HG03095 (cell line): Measurements from ENCODE around the gene SPAG4.

Experiments
- ATAC-seq: cut with Tn5 transposase; IDR thresholded peaks from one replicate; pipeline ENCODE4 v1.9.1; 2021; ENCODE audit warnings: moderate library complexity; ENCODE audit not compliant: unreplicated experiment

SPAG4 gene

GRCh38 chr20:35619196-35620095 is 3.8 kb downstream of the SPAG4 start:
- peak; percentile 35 for ATAC-seq

- ATAC-seq: no peak
Measured at GRCh38 chr20:35620818-35621559, 5.4 kb downstream of the SPAG4 start.

GRCh38 chr20:35621560-35621946 is 5.9 kb downstream of the SPAG4 start:
- no peak for ATAC-seq

GRCh38 chr20:35625584-35626385 is 10.2 kb downstream of the SPAG4 start:
- ATAC-seq: no peak

GRCh38 chr20:35626386-35627001 is 10.9 kb downstream of the SPAG4 start:
- no peak for ATAC-seq

GRCh38 chr20:35627121-35627520 is 11.5 kb downstream of the SPAG4 start:
- no peak for ATAC-seq

DNA sequence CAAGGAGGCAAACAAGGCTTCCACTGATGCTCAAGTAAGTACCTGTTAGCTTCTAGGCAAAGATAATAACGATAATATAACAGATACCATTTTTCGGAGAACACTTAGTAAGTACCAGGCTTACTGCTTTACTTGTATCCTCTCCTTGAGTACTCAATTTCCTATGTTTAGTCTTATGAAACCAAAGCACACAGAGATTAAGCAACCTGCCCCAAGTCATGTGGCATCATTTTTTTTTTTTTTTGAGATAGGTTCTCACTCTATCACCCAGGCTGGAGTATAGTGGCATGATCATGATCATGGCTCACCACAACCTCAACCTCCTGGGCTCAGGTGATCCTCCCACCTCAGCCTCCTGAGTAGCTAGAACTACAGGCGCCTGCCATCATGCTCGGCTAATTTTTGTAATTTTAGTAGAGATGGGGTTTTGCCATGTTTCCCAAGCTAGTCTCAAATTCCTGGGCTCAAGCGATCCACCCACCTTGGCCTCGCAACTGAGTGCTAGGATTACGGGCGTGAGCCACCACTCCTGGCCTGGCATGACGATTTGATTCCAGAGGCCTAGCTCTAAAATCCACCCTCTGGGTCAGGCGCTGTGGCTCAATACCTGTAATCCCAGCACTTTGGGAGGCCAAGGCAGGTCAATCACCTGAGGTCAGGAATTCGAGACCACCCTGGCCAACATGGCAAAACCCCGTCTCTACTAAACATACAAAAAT is 14.0 kb downstream of the SPAG4 start:
- no peak for ATAC-seq

DNA sequence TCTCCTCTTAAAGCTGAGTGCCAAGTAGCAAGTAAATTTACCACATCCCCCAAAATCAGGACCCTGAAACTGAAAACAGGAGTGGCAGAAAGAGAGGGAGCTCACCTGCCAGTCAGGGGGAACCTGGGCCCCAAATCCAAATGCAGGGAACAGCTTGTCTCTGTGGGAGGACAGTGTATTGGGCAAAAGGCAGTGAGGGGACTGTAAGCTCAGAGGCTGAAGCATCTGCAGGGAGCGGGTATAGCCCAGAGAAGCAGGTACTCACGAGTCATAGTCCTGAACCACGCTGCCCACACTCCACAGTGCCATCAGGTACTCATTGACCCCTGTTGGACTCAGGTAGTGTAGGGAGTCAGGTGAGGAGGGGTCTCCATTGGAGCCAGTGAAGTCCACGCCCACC is 15.0 kb downstream of the SPAG4 start:
- no peak for ATAC-seq

GRCh38 chr20:35632539-35633115 is 17.0 kb downstream of the SPAG4 start:
- no peak for ATAC-seq

GRCh38 chr20:35635652-35636051 is 20.0 kb downstream of the SPAG4 start:
- no peak for ATAC-seq

DNA sequence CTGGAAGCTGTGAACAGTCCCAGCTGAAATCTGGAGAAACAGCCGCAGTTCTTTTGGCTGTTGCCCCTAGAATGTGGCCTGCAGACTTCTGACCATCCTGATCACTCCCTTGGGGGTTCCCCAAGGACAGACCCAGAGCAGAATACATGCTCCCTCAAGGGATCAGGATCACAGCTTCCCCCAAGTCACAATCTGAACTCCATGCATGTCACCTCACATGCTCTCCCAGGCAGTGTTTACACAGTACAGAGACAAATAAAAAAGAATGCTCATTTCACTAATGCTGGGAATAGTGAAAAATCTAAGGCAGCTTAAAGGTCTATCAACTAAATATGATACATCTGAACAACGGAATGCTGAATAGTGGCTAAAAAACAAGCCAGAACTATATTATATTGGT is 20.5 kb downstream of the SPAG4 start:
- ATAC-seq: no peak

DNA sequence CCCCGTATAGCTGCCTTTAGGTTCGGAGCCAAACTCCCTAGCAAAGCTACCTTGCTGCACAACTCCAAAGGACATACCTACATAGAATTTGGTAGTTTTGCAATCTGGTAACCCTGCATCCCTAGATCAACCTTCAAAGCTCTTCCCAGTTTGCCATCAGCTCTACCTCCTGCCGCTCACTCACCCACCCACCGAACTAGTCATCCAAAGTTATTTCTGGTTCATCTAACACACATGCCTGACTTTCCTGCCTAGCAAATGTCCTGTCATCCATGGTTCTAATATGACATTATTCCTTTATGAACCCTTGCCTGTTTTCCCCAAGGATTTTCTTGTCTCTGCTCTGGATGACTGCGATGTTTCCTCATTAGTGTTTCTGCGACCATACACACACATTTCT is 21.6 kb downstream of the SPAG4 start:
- no peak for ATAC-seq

DNA sequence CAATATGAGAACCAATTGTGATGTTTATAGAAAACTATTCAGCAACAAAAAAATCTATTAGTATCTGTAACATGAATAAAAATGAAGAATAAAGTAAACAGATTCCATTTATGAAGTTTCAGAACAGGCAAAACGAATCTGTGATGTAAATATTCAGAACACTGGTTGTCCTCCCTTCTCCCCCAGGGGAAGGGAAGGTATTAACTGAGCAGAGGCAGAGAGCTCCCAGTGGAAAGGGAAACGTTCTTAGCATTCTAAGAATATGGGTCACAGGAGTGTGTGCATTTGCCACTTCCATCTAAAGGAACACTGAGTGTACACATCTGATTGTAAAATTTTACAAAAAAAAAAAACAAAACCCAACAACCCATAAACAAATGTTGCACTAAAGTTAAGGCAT is 23.1 kb downstream of the SPAG4 start:
- no peak for ATAC-seq

DNA sequence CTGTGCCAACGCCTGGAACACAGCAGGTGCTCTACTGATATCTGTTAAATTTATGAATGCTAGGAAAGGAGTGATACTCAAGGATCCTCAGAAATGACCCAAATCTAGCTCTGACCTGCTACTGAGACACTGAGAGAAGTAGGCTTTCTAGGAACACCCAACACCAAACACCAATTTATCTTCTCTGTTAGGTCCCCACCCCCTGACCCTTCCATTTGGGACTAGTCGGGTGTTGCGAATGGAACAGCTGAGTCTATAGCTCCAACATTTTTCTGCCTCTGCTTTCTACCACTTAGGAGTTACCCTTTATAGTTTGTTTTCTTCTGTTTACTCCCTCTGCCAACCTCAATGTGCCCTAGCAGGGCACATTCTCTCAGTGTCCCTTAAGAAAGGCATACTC is 25.1 kb downstream of the SPAG4 start:
- no peak for ATAC-seq

- ATAC-seq: no peak
Measured at GRCh38 chr20:35641743-35642142, 26.1 kb downstream of the SPAG4 start.

DNA sequence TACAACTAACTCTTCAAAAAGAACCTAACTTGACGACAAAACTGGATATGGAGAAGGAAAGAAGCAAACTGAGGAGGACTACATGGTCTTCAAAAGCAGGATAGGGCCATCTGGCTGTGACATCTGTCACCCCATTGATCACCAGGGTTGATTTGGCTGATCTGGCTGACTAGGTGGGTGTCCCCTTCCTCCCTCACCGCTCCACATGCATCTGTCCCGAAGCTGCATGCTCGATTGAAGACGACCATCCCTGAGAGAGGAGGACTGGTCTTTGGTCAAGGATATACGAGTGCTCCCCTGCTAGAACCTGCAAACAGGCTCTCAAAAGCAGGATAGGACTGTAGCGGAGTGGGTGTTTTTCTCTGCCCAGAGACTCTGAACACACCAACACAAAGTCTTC is 27.4 kb downstream of the SPAG4 start:
- no peak for ATAC-seq

DNA sequence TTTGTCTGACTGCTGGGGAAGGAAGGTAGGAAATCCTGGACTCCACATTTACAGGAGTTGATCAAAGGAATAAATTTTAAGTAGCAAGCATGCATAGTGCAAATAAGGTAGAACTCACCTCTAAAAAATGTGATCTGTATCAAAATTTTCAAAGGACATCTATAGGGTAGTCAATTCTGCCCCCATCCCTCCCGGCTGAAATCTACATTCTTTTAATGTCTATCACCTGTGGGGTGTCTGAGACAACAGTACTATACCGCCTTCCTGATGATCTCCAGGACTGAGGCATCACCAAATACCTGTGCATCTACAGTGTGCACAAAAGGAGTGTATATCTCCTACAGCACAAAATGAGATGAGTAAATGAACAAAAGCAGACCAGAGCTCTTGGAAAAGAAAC is 29.2 kb downstream of the SPAG4 start:
- no peak for ATAC-seq

- ATAC-seq: no peak
Measured at GRCh38 chr20:35648836-35649235, 33.2 kb downstream of the SPAG4 start.

- no peak for ATAC-seq
Measured at GRCh38 chr20:35650632-35651031, 35.0 kb downstream of the SPAG4 start.

DNA sequence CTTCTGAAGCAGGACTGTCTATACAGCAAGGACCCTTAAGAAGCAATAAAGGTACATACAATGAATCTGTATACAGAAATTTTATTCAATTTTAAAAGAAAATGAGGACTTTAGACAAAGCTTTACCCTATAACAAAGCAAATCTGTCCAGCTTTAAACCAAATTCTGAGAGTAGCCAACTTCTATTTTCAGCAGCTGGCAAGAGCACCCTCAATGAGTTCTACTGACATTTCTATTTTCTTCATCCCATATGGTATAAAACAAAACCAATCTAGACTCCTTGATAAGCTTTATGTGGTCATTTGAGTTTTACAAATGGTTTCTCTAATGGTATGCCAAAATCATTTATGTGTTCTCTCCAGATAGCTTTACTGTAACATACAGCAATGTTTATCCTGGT is 36.3 kb downstream of the SPAG4 start:
- no peak for ATAC-seq
